GM21390 (cell line): ENCODE results near the gene KCNIP3.
A peak's percentile ranks its signal among the peaks of the same experiment; 100 is the strongest.

Source experiments
- ATAC-seq: cut with Tn5 transposase; IDR thresholded peaks from one replicate; pipeline ENCODE4 v1.9.1; 2021; ENCODE audit not compliant: unreplicated experiment

Gene KCNIP3

DNA sequence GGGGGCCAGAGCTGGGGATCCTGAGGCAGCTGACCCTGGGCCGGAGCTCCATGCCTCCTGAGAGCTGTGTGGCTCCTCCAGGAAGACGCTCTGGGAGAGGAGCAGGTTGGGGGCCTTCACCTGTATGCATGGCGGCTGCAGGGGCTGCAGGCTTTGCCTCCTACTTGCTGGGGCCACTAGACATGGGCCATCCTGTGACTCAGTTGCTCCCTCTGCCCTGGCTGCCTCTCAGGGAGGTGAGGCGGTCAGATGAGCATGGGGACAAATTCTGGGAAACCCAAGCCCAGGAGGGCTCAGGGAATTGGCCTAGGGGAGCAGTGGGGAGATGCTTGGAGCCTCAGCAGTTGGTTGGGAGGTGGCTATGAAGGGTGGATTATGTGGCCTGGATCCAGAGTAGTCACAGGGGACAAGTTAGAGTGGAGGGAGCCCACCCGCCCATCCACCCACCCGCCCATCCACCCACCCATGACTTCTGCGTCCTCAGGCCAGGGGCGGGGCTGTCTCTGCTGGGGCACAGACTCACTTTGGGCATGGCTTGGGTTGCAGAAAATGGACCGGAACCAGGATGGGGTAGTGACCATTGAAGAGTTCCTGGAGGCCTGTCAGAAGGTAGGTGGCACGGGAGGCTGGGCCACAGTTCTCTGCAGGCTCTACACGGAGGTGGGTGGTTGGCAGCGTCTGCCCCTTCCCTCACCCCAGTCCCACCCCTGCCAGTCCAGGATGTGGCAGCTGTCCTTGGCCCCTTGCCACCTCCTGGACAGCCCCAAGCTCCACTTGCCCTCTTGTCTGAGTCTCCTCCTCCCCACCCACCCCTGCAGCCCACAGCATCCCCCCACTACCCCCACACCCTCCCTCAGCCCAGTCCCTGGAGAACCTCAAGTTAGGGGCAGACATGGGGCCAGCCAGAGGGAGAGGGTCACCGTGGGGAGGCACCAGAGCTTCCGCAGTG, 85.8 kb downstream of the KCNIP3 start:
- no peak for ATAC-seq

- no peak for ATAC-seq
Observed at GRCh38 chr2:95383635-95384027, 86.5 kb downstream of the KCNIP3 start.

GRCh38 chr2:95384854-95385569, 87.9 kb downstream of the KCNIP3 start:
- ATAC-seq, result no peak

- ATAC-seq, result no peak
Observed at GRCh38 chr2:95385570-95385984, 88.4 kb downstream of the KCNIP3 start.

- no peak for ATAC-seq
Observed at GRCh38 chr2:95386031-95386430, 88.9 kb downstream of the KCNIP3 start.

GRCh38 chr2:95387358-95387757, 90.2 kb downstream of the KCNIP3 start:
- ATAC-seq, result no peak

DNA sequence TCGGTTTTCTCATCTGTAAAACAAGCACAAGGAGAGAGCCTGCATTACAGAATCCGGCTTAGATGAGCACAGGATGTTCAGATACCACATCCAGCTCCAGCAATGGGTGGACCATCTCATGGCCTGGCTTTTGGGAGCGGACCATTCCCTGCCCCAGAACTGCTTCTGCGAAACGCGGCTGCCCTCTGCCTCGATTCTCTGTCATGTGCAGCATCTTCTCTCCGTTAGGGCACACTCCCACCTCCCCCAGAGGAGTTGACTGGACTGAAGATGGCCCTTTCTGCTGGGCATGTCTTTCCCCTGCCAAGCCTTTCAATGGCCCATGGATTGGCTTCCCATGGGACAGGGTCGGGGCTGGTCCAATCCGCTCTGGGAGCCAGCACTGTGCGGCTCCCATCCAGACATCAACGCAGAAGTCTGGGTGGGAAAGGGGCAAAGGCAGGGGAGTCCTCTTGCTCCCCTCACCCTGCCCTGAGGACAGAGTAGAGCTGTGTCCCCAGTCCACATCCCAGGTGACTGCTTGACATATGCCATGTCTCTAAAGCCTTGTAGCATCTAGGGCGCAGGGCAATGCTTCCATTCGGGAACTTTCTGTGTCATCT, 91.0 kb downstream of the KCNIP3 start:
- ATAC-seq, result no peak

- no peak for ATAC-seq
Observed at GRCh38 chr2:95388856-95389244, 91.7 kb downstream of the KCNIP3 start.

DNA sequence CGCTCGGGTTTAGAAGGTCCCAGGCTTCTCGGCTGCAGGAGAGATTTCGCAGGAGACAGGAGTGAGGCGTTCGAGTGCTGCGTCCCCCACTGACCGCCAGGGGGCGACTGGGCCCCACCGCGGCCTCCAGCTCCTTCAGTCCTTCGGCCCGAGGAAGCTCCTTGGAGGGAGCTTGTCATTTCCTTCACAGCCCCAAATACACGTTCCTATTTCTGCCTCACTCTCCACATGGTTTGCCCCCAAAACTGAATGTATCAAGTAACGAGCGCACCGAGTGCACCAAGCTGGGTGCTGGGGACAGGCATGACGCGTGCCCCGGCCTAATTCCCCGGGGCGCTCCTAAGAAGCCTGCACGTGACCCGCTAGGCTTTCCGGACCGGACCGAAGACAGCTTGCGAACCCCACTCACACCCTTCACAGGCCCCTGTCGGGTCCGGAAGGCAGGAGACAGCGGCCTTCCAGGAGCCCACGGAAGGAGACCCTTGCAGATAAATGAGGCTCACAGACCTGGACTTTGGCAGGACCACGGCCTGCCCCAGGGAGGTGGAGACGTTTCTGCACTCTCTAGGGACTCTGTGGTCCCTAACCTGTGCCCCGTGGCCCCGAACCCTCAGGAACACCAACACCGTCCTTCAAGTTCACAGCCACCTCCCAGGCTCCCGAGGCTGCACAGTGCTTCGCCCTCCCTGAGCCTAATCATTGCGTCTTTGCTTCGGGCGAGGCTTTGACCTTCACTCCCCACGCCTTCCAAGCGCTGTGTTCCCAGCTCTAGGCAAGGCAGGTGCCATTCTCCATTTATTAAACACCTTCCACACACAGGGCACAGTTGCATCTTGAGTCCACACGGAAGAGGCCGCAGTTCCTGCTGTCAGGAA, 92.3 kb downstream of the KCNIP3 start:
- peak; percentile 76 for ATAC-seq

- ATAC-seq, result no peak
Observed at GRCh38 chr2:95390272-95390880, 93.2 kb downstream of the KCNIP3 start.

DNA sequence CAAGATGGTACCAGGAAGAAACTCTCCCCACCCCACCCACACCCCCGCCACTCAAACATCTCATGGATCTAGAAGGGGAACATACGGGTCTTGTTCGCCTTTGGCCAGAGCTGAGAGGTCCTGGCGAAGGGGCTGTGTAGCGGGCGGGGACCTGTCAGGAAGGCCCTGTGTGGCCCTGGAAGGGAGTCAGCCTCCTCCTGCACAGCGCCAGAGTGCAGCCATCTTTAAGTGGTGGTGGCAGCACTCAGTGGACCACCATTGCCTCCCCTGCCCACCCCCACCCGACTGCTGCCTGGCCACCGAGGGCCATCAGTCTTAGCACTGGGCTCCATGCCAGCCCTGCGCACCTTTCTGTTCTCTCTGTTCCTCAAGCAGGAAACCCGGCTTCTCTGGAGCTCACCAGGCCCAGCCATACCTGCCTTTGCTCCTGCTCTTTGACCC, 93.8 kb downstream of the KCNIP3 start:
- ATAC-seq, result no peak

DNA sequence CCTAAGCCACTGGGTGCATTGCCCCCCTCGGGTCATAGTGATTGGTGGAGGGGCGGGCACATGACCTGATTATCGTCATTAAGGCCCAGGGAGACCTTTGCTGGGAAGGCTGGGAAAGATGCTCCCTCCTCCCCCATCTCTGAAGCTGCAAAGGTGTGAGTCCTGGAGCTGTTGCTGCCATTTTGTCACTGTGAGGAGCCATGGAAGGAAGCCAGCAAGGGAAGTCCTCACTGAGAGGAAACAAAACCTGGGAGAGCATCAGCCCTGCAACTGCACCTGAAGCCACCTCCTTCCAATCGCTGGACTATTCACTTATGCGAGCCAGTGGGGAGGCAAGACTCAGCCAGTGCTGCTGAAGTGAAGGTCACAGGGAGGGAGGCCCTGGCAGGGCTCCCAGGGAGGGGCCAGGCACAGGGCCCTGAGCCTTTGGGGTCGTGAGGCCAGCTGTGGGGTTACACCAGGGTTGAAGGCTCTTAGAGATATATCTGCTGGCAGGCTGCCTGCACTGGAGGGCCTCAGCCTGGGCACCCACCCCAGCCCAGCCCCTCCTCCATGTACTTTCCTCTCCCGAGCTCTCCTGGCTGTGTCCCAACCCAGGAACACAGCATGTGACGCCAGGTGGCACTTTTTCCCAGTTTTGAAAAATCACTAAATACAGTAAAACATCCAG, 94.6 kb downstream of the KCNIP3 start:
- no peak for ATAC-seq

DNA sequence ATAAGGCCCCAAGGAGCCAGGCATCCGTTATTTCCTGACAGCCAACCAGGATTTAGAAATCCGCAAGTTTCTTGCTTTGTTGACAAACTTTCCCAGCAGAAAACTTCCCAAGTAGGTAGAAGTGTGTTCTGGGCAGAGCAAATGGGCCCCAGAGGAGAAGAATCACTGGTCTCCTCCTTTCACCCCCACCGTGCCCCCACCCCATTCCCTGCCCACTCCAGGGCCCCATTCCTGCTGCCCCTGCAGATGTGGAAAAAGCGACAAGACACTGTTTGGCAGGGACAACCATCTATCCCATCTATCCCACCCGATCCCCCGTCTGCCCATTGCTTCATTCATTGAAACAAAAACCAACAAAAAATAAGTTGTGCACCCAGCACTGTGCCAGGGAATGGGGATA, 95.2 kb downstream of the KCNIP3 start:
- ATAC-seq, result no peak

DNA sequence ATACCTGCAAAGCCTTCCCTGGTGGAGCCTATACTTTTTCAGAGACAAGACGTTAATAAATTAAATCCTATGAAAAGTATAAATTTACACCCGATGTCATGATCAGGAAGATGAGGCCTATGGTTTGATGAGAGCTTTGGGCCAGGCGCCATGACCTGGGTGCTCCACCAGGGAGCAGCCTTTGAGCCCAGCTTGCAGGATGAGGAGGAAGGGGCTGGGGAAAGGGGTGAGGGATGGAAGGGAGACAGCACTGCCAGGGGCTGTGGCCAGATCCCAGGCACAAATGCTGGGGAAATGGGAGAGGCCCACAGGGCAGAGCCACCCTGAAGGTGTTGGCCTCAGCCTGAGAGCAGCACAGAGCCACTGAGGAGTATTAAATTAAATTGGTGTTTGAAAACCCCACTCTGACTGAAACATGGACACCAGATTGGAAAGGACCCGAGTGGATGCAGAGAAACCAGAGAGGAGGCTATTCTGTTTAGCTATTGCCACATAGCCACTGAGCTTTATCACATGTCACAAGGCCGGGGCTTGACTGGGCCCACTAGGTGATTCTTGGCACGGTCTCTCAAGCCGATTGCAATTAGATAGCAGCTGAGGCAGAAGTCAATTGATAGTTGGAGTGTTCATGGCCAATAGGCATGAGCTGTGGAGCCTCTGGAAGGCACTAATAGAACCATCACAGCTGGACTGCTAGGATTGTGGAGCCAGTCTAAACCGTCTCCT, 95.7 kb downstream of the KCNIP3 start:
- no peak for ATAC-seq

- no peak for ATAC-seq
Observed at GRCh38 chr2:95393901-95394300, 96.8 kb downstream of the KCNIP3 start.

GRCh38 chr2:95399061-95399460, 101.9 kb downstream of the KCNIP3 start:
- ATAC-seq, result no peak

DNA sequence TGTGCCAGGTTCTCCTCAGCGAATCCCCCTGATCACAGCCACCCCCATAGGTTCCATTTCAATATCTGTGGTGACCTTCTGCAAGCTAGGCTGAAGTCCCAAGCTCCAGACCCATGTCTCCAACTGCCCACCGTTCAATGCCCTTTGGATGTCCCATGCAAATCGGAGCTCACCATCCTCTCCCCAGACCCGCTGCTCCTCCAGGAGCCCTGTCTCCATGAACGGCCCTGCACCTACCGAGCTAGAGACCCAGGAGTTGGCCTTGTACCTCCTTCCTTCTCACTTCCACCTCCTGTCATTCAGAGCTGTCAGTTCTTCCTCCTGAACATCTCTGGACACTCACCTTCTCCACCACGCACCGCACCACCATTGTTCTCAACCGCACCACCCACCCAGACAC, 104.3 kb downstream of the KCNIP3 start:
- no peak for ATAC-seq

GRCh38 chr2:95402004-95402369, 104.8 kb downstream of the KCNIP3 start:
- peak; percentile 17 for ATAC-seq
